ENCODE results near the gene BORCS5. TPM values are rescaled to one million over a fixed set of nuclear protein-coding genes. Genes with fewer than 3 reads are reported as not detected.

The BORCS5 gene
- total and polyA plus RNA-seq, 2 of the 8 experiments (the other 6 are each of a cell fraction or from before 2014, with no cell fraction given), result 8.3 to 17.4 TPM

DNA sequence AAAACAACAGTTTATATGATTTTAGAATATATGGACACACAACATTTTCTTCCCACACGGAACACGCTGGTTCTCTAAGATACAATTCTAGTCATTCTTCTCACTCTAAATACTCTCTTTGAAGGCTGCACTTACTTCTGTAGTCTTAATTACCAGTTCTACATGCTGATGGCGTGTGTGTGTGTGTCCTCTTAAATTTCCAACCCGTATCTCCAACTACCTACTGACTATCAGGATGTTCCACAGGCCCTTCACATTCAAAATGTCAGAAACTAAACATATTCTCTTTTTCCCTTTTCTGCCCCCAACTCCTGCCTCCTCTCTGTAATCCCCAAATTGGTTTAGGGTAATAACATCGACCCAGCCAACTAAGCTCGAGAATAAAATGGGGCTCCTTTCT is 130.6 kb downstream of the BORCS5 start:
- H3K23ac ChIP-seq (ENCODE audit: insufficient read length), result no peak overlapping the region
- no peak overlapping the region for H3K9ac ChIP-seq (replicated peaks in 1 of 4; ENCODE audit: extremely low read depth in 1 of 4, low read depth in 3 of 4, low read length in 3 of 4)
- H2BK15ac ChIP-seq (ENCODE audit: low read length), result no peak overlapping the region
- H4K8ac ChIP-seq (ENCODE audit: extremely low read depth, insufficient read depth, low read length), result no peak overlapping the region
- CTCF ChIA-PET (ENCODE audit: partially characterized antibody), result interaction anchor here (1.1 to 1.4 kb wide), 2 partner anchors 12 to 17 kb away, joined by 3 read pairs; no protein-coding TSS in a partner anchor
- H3K27ac ChIP-seq (ENCODE audit: low read depth, low read length), result no peak overlapping the region
- 91% methylated on average over 6 of the region's 6 CpGs; no CpG with 5 or more reads in 1 of the 2 experiments for WGBS, 2 experiments (ENCODE audit: extremely low coverage in 1 of 2, insufficient coverage in 1 of 2, insufficient read length in 1 of 2, insufficient replicate concordance in 2 of 2, low coverage in 1 of 2, low lambda C conversion rate in 2 of 2, missing lambda C conversion rate in 1 of 2)
- H3K23me2 ChIP-seq (ENCODE audit: low read depth, low read length), result no peaks in the 10 kb centered on the region; the same call in 1 of the 2 replicates
- H4K91ac ChIP-seq (replicated peaks; ENCODE audit: insufficient read length, low read length), result no peak overlapping the region
- H2BK12ac ChIP-seq (ENCODE audit: low read depth, low read length), result no peak overlapping the region
- no peak overlapping the region for H2BK120ac ChIP-seq (replicated peaks; ENCODE audit: low read depth, low read length)
- peaks cover 0 to 1% of the 10 kb centered on the region in 2 experiments for H4K20me1 ChIP-seq (replicated peaks in 1 of 2; ENCODE audit: control insufficient read depth in 1 of 2, insufficient read depth in 2 of 2, low read length in 2 of 2)
- H3K18ac ChIP-seq (ENCODE audit: extremely low read depth, low read length), result no peak overlapping the region
- H3K14ac ChIP-seq (ENCODE audit: insufficient read length), result no peak overlapping the region
- no peak overlapping the region for H2AK5ac ChIP-seq (ENCODE audit: low read depth, low read length)
- peaks cover 3 to 21% (median 9%) of the 10 kb centered on the region in 4 experiments; a peak in 5 of 8 replicates for H3K36me3 ChIP-seq (ENCODE audit: control insufficient read depth in 2 of 4, insufficient read depth in 4 of 4, low read length in 3 of 4)
- H2AFZ ChIP-seq (ENCODE audit: low read length), result no peak overlapping the region
- H2BK5ac ChIP-seq (ENCODE audit: low read depth, low read length), result no peak overlapping the region
- no peak overlapping the region for H3K56ac ChIP-seq (replicated peaks; ENCODE audit: insufficient read length, low read depth, low read length)
- no peaks in the 10 kb centered on the region for H3K4me1 ChIP-seq (replicated peaks in 1 of 4; ENCODE audit: control insufficient read depth in 3 of 4, insufficient read depth in 4 of 4, low read length in 3 of 4)
- H4K5ac ChIP-seq (ENCODE audit: insufficient read length, low read depth, low read length), result no peak overlapping the region
- H3K9me3 ChIP-seq (ENCODE audit: insufficient read depth in 2 of 2, low read depth in 1 of 2, low read length in 1 of 2), result no peaks in the 10 kb centered on the region
- POLR2A ChIA-PET (ENCODE audit: partially characterized antibody), result interaction anchor here (1.7 kb wide), 1 partner anchor 9 kb away, joined by 7 read pairs; no protein-coding TSS in a partner anchor
- H3K79me2 ChIP-seq (ENCODE audit: control insufficient read depth in 1 of 2, insufficient read depth in 2 of 2, low read length in 2 of 2), result peaks cover 0 to 6% of the 10 kb centered on the region in 2 experiments; a peak in 2 of 4 replicates
- H3K79me1 ChIP-seq (ENCODE audit: low read depth, low read length), result peaks cover under 1% of the 10 kb centered on the region; the same call in 1 of the 2 replicates
- no peak overlapping the region for H3K4ac ChIP-seq (replicated peaks; ENCODE audit: insufficient read length, low read depth, low read length)
- no peak overlapping the region for H2BK20ac ChIP-seq (ENCODE audit: low read length)
- no peak for DNase-seq (ENCODE audit: low read depth in 1 of 2, low spot score in 2 of 2)
- H3K4me3 ChIP-seq (ENCODE audit: extremely low read depth in 1 of 4, insufficient read depth in 2 of 4, low read depth in 3 of 4, low read length in 4 of 4), result no peak overlapping the region
- FAIRE-seq, result no peak
- H3K27me3 ChIP-seq (replicated peaks in 1 of 4; ENCODE audit: control insufficient read depth in 3 of 4, extremely low read depth in 1 of 4, insufficient read depth in 3 of 4, low read length in 3 of 4), result no peaks in the 10 kb centered on the region
- no peak for TF ChIP-seq CBX5 (IDR thresholded peaks at IDR 0.05; ENCODE audit: low read depth, low read length)
- TF ChIP-seq HDAC2 (IDR thresholded peaks at IDR 0.05; ENCODE audit: borderline replicate concordance in 1 of 2, low read depth in 2 of 2, low read length in 2 of 2), result no peak
- TF ChIP-seq RNF2 (IDR thresholded peaks at IDR 0.05; ENCODE audit: borderline replicate concordance, low read depth, low read length, missing control alignments, poor library complexity, severe bottlenecking), result no peak
- TF ChIP-seq EGR1 (IDR thresholded peaks at IDR 0.05; ENCODE audit: borderline replicate concordance, low read depth, low read length), result no peak
- no peak for TF ChIP-seq BACH1 (IDR thresholded peaks at IDR 0.05; ENCODE audit: low read length)
- no peak for TF ChIP-seq SRF (IDR thresholded peaks at IDR 0.05; ENCODE audit: low read depth, low read length)
- no peak for TF ChIP-seq RBBP5 (IDR thresholded peaks at IDR 0.05; ENCODE audit: borderline replicate concordance, low read depth, low read length)
- TF ChIP-seq CTCF (IDR thresholded peaks at IDR 0.05; ENCODE audit: control extremely low read depth in 1 of 3, insufficient read depth in 1 of 3, low read depth in 1 of 3, low read length in 3 of 3), result no peak
- TF ChIP-seq RFX5 (IDR thresholded peaks at IDR 0.05; ENCODE audit: borderline replicate concordance, low read depth, low read length), result no peak
- H3K4me2 ChIP-seq (ENCODE audit: insufficient read depth in 1 of 2, low read depth in 2 of 2, low read length in 2 of 2), result no peak overlapping the region
